Glomerular endothelial cell (primary cell): ENCODE data around the gene TNFRSF25. TPM values are rescaled to one million over a fixed set of nuclear protein-coding genes. Genes with fewer than 3 reads are reported as not detected.

Experiments
- DNase-seq: peaks from one replicate; pipeline ENCODE4 v3.0.0-alpha.2; 2011; ENCODE audit warnings: low read depth, low spot score; ENCODE audit errors: extremely low read depth
- total RNA-seq: library from RNA; depleted of rRNA; stranded (reverse); fragments of >200 nt; gene quantifications from 2 replicates; pipeline ENCODE4 v1.2.3, GENCODE V29; 2015

TNFRSF25 gene
- total RNA-seq, 1 donor from 2014 or later, result 57.9 TPM

- DNase-seq, result no peak
Measured at GRCh38 chr1:6488602-6489382, 22.8 kb upstream of the TNFRSF25 start.

DNA sequence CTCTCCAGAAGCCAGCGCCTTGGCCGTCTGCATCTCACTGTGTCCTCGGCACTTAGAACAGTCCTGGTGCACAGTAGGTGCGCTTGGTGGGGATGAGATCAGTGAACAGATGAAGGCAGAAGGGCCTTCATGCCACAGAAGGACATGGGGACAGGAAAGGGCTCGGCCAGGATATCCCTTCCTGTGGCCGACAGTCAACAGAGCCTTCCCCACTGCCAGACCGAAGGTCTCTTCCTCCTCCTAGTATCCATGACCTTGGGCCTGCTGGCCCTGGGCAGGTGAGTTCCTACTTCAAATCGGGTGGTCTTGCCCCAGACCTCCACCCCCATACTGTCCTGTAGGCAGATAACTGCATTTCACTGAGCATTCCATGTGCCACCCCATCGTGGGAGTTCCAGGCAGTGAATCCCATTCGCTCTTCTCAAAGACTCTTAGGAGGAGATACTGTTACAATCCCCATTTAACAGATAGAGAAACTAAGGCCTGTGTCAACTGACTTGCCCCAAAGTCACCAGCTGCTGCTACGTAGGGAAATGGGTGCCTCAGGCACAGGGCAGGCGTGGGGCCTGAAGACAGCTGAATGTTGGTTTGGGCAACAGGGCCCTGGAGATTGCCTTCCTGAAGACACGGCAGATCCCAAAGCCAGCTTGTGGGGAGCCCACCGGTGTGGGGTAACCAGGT is 22.0 kb upstream of the TNFRSF25 start:
- DNase-seq, result no peak

GRCh38 chr1:6486433-6487011 is 20.5 kb upstream of the TNFRSF25 start:
- DNase-seq, result peak; percentile 48

GRCh38 chr1:6485168-6486101 is 19.5 kb upstream of the TNFRSF25 start:
- no peak for DNase-seq

DNA sequence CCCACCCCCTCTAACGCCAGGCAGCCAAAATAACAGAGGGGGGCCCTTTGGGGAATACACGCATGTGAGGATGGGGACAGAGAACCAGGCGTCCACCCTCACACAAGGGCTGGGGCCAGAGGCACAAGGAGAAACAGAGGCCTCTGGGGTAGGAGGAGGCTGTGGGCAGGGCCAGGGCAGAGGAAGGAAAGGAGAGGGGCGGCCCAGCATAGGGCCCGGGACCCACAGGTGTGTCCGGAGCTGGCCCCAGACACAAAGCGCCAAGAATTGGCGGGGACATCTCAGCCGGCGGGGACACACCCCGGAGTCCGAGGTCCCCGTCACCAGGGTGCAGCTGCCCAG is 18.8 kb upstream of the TNFRSF25 start:
- no peak for DNase-seq

- no peak for DNase-seq
Measured at GRCh38 chr1:6483761-6484117, 17.8 kb upstream of the TNFRSF25 start.

GRCh38 chr1:6483017-6483760 is 17.2 kb upstream of the TNFRSF25 start:
- DNase-seq, result no peak

GRCh38 chr1:6481820-6482219 is 15.8 kb upstream of the TNFRSF25 start:
- DNase-seq, result no peak

- no peak for DNase-seq
Measured at GRCh38 chr1:6477039-6477820, 11.3 kb upstream of the TNFRSF25 start.

DNA sequence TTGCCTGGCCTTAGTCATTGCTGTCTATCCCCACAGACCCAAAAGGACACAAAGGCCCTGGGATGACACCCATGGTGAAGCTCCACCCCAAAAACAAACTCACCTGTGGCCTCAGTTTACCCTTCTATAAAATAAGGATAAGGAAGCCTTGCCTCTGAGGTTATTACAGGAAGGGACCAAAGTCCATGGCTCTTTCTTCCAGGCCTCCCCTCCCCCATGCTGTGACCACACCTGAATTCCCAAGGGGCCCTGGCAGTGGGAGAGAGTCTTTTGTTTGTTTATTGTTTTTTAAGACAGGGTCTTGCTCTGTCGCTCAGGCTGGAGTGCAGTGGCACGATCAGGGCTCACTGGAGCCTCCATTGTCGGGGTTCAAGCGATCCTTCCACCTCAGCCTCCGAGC is 10.5 kb upstream of the TNFRSF25 start:
- no peak for DNase-seq

- no peak for DNase-seq
Measured at GRCh38 chr1:6475381-6476133, 9.6 kb upstream of the TNFRSF25 start.

GRCh38 chr1:6474815-6475282 is 8.9 kb upstream of the TNFRSF25 start:
- no peak for DNase-seq

GRCh38 chr1:6473974-6474814 is 8.2 kb upstream of the TNFRSF25 start:
- no peak for DNase-seq

GRCh38 chr1:6473156-6473555 is 7.2 kb upstream of the TNFRSF25 start:
- DNase-seq, result no peak

DNA sequence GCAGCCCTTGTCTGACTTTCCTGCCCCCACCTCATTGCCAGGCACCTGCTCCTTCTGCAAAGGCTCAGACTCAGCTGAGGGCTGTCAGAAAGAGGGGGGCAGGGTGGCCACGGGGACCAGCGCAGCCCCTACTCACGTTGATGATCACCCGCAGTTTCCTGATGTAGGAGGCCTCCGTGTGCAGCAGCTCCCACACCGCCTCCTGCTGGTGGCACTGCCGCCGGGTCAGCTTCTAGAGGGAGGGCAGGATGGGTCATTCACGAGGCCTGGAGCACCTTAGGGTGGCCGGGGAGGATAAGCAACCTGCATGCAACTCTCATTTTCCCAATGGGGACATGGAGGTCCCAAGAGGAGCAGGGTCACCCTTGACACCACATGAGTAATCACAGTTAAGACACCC is 6.4 kb upstream of the TNFRSF25 start:
- DNase-seq, result no peak

- no peak for DNase-seq
Measured at GRCh38 chr1:6471970-6472368, 6.0 kb upstream of the TNFRSF25 start.

DNA sequence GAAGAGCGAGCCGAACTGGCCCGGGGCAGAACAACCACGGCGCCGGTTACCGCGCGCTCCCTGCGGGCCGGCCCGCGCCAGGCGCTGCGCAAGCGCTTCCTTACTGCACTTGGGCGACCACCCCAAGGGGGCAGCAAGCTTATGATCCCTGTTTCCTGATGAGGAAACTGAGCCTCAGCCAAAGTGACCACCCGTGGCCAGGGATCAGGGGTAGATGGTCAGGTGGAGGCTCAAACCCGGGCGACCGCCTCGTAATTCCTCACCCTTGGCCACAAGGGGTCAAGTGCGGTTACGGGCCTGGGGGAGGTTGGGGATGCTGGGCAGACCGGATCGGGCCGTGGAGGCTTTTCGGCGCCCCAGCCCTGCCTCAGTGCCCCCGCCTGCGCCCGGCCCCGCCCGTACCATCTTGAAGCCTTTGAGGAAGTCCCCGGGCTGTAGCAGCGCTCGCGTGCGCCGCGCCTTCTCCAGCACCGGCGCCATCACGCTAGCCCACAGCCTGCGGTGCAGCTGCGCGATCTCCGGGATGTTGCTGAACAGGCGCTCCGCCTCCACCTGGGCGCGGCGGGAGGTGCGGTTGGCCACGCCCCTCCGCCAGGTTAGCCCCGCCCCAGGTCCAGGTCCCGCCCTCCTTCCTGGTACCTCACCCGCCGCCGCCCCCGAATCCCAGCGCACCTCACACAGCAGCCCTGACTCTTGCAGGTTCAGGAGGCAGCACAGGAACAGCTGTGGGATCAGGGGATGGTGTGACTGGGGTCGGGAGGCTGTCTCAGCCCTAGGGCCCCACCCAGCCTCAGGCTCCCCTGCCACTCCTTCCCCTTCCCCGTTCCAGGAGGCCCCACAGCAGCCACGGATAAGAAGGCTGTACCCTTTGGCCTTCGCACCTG is 5.4 kb upstream of the TNFRSF25 start:
- no peak for DNase-seq
